Left ventricle myocardium inferior (tissue), 1 donor: ENCODE results near the gene ROCK2. TPM values are rescaled to one million over a fixed set of nuclear protein-coding genes. Genes with fewer than 3 reads are reported as not detected.

ENCODE experiments used
- DNase-seq: peaks from one replicate; pipeline ENCODE4 v3.0.0-alpha.2; 2020
- H3K27ac ChIP-seq: fragments of 200-600 bp; replicated peaks from 2 replicates; pipeline ENCODE4 v1.8.0; 2021
- H3K27me3 ChIP-seq: fragments of 200-600 bp; 2 replicates; pipeline ENCODE4 v1.8.0; 2021; ENCODE audit warnings: low read depth
- H3K36me3 ChIP-seq: fragments of 200-600 bp; 2 replicates; pipeline ENCODE4 v1.8.0; 2021
- H3K4me1 ChIP-seq: fragments of 200-600 bp; 2 replicates; pipeline ENCODE4 v1.8.0; 2021
- H3K4me3 ChIP-seq: fragments of 200-600 bp; 2 replicates; pipeline ENCODE4 v1.8.0; 2021; ENCODE audit warnings: mild to moderate bottlenecking, moderate library complexity
- H3K9me3 ChIP-seq: fragments of 200-600 bp; replicated peaks from 2 replicates; pipeline ENCODE4 v1.8.0; 2021
- intact Hi-C: fragments of 100-400 bp; cut with micrococcal nuclease; formaldehyde crosslinking; loops from one replicate; pipeline ENCODE4 v1.11.0; 2022
- total RNA-seq: library from RNA; stranded (reverse); fragmentation: NEBNext Ultra II Directional; extraction: Animal tissue kit (Norgen Biotek cat#: 25700); gene quantifications from one replicate; pipeline ENCODE4 v1.2.1, GENCODE V29; 2021
- TF ChIP-seq, protein P1 (sequence below): fragments of 200-600 bp; IDR thresholded peaks from 2 replicates; pipeline ENCODE4 v1.8.0; 2021; ENCODE audit warnings: antibody characterized with exemption, mild to moderate bottlenecking, borderline replicate concordance
- donor health status: DM: no; HTN: yes; CAD: no; lungs with severe emphysema.

ROCK2 gene
- total RNA-seq, 1 donor from 2014 or later: 30.2 TPM

DNA sequence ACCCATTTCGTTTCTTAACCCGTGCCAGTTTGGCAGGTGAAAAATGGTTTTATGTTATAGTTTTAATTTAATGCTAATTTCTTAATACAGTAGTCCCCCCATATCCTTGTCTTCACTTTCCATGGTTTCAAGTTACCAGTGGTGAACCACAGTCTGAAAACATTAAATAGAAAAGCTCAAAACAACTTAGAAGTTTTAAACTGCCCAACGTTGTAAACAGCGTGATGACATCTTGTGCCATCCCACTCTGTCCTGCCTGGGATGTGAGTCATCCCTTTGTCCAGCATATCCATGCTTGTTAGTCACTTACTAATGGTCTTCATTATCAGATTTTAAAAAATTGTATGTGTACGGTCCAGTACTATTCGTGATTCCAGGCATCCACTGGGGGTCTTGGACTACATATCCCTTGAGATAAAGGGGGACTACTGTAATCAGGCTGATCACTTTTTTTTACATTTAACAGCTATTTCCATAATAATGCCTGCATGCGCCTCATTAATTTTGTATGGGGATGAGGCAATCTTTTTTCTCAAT, 157.3 kb downstream of the ROCK2 start:
- no peaks in the 10 kb centered on the region for H3K4me1 ChIP-seq
- DNase-seq: no peak
- H3K27ac ChIP-seq: no peak overlapping the region
- no peak overlapping the region for H3K4me3 ChIP-seq
- H3K9me3 ChIP-seq: no peaks in the 10 kb centered on the region
- peaks cover 85% of the 10 kb centered on the region for H3K36me3 ChIP-seq
- TF ChIP-seq, protein P1, sequence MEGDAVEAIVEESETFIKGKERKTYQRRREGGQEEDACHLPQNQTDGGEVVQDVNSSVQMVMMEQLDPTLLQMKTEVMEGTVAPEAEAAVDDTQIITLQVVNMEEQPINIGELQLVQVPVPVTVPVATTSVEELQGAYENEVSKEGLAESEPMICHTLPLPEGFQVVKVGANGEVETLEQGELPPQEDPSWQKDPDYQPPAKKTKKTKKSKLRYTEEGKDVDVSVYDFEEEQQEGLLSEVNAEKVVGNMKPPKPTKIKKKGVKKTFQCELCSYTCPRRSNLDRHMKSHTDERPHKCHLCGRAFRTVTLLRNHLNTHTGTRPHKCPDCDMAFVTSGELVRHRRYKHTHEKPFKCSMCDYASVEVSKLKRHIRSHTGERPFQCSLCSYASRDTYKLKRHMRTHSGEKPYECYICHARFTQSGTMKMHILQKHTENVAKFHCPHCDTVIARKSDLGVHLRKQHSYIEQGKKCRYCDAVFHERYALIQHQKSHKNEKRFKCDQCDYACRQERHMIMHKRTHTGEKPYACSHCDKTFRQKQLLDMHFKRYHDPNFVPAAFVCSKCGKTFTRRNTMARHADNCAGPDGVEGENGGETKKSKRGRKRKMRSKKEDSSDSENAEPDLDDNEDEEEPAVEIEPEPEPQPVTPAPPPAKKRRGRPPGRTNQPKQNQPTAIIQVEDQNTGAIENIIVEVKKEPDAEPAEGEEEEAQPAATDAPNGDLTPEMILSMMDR: no peak
- no peaks in the 10 kb centered on the region for H3K27me3 ChIP-seq
- intact Hi-C loops: no loop called here

- Histone ChIP-seq H3K4me1 (no peaks in the 10 kb centered on the region), H3K9me3 (no peaks in the 10 kb centered on the region), H3K27me3 (no peaks in the 10 kb centered on the region), H3K36me3 (peaks cover 82% of the 10 kb centered on the region), H3K4me3 (no peak overlapping the region), H3K27ac (no peak overlapping the region)
- no peak for DNase-seq
- TF ChIP-seq, protein P1: no peak
- intact Hi-C loops: no loop called here
These were observed 158.3 kb downstream of the ROCK2 start for GRCh38 chr2:11186145-11186544.

GRCh38 chr2:11182951-11183350, 161.5 kb downstream of the ROCK2 start:
- H3K36me3 ChIP-seq: peaks cover 79% of the 10 kb centered on the region
- no peaks in the 10 kb centered on the region for H3K4me1 ChIP-seq
- DNase-seq: no peak
- H3K27me3 ChIP-seq: no peaks in the 10 kb centered on the region
- TF ChIP-seq, protein P1: no peak
- intact Hi-C loops: no loop called here
- H3K27ac ChIP-seq: no peak overlapping the region
- H3K4me3 ChIP-seq: no peak overlapping the region
- H3K9me3 ChIP-seq: no peaks in the 10 kb centered on the region

DNA sequence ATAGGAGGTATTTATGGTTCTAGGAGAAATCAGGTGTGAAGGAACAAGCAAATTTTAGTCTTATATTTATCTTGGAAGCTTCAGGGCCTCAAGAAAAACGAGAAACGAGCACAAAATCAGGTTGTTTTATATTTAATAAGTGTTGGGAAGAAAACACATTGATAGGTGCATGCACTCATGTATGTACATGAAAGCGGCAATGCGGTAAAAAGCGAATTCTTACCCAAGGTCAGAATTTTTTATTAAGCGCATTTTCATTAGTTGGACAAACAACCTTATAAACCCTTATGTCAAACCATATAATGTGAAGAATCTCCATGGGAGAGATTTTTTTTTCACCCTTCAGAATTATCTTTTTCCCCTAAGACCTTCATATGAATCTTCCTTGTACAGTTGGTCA, 163.8 kb downstream of the ROCK2 start:
- no peaks in the 10 kb centered on the region for H3K9me3 ChIP-seq
- H3K36me3 ChIP-seq: peaks cover 59% of the 10 kb centered on the region
- no peak for DNase-seq
- H3K4me1 ChIP-seq: no peaks in the 10 kb centered on the region
- TF ChIP-seq, protein P1: no peak
- intact Hi-C loops: no loop called here
- H3K27me3 ChIP-seq: no peaks in the 10 kb centered on the region
- H3K27ac ChIP-seq: no peak overlapping the region
- H3K4me3 ChIP-seq: no peak overlapping the region

DNA sequence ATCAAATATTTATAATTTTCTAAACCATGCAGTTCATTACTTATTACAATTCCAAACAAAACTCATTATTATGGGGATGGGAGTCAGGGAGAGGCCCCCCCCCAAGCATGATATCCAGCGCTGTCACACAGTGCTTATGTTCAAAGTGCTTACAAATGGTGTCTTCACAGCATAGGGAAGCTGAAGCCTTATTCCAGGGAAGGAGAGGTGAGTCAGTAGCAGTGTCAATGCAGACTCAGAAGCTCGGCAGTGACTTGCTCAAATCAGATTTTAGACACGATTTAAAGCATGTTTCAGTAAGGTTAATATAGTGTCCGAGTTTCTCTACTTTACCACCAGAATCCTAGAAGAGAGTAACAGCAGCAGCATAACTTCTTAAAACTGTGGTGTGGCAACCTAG, 164.5 kb downstream of the ROCK2 start:
- Histone ChIP-seq H3K9me3 (no peaks in the 10 kb centered on the region), H3K4me1 (no peaks in the 10 kb centered on the region), H3K27ac (no peak overlapping the region), H3K36me3 (peaks cover 52% of the 10 kb centered on the region), H3K4me3 (no peak overlapping the region), H3K27me3 (no peaks in the 10 kb centered on the region)
- DNase-seq: no peak
- intact Hi-C loops: no loop called here
- TF ChIP-seq, protein P1: no peak
